Spleen (tissue), 7 donors: Measurements from ENCODE around the gene GJC3.
"Not testable (repeated sequence)": the region's sequence is repeated elsewhere in the genome, so short reads cannot be mapped to it uniquely, and the experiment has no call there.

Experiments
- POLR2A ChIP-seq, 3 donors: fragments of 450-650 bp; IDR thresholded peaks; one replicate each; pipeline ENCODE4 v1.5.1; 2017; ENCODE audit warnings: antibody characterized with exemption in 3 of 3, mild to moderate bottlenecking in 1 of 3
- POLR2AphosphoS5 ChIP-seq, 3 donors: sonication (generic); formaldehyde crosslinking; IDR thresholded peaks; one replicate each; pipeline ENCODE4 v1.5.1; 2017; ENCODE audit warnings: antibody characterized with exemption in 3 of 3
- TF ChIP-seq, protein P1 (sequence below), 11 experiments: fragments of 200-600 bp in 7 of 11; fragments of 450-650 bp in 4 of 11; sonication (generic) in 4 of 11; IDR thresholded peaks in 8 of 11; conservative IDR thresholded peaks in 3 of 11; 1 replicate in 7 of 11; 2 replicates in 4 of 11; pipeline versions ENCODE4 v1.4.0 to v1.8.0; 2016 to 2021; ENCODE audit warnings: antibody characterized with exemption in 11 of 11, inconsistent platforms in 4 of 11, mild to moderate bottlenecking in 1 of 11
- donor health status: DM: no; HTN: no; CAD: no; lungs with moderate emphysema.
- donor health status: DM: no; HTN: no; CAD: no.
- donor health status: DM: no; HTN: no; CAD: no.

DNA sequence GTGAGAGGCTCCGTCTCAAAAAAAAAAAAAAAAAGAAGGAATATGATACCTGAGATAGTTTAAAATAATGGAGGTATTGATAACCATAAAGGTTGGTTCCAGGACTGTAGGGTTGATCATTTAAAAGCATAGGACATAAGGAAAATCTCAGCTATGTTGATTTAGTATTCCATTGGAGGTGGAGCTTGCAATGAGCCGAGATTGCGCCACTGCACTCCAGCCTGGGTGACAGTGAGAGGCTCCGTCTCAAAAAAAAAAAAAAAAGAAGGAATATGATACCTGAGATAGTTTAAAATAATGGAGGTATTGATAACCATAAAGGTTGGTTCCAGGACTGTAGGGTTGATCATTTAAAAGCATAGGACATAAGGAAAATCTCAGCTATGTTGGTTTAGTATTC lies 23.2 kb upstream of the GJC3 start:
- TF ChIP-seq, protein P1, sequence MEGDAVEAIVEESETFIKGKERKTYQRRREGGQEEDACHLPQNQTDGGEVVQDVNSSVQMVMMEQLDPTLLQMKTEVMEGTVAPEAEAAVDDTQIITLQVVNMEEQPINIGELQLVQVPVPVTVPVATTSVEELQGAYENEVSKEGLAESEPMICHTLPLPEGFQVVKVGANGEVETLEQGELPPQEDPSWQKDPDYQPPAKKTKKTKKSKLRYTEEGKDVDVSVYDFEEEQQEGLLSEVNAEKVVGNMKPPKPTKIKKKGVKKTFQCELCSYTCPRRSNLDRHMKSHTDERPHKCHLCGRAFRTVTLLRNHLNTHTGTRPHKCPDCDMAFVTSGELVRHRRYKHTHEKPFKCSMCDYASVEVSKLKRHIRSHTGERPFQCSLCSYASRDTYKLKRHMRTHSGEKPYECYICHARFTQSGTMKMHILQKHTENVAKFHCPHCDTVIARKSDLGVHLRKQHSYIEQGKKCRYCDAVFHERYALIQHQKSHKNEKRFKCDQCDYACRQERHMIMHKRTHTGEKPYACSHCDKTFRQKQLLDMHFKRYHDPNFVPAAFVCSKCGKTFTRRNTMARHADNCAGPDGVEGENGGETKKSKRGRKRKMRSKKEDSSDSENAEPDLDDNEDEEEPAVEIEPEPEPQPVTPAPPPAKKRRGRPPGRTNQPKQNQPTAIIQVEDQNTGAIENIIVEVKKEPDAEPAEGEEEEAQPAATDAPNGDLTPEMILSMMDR (IDR thresholded peaks at IDR 0.05 in 8 of 11, conservative IDR thresholded peaks at IDR 0.05 in 3 of 11): not testable (repeated sequence)
- TF ChIP-seq POLR2AphosphoS5, POLR2A (IDR thresholded peaks at IDR 0.05): not testable (repeated sequence)
